K562 (cell line): Measurements from ENCODE around the gene ADCY9. TPM values are rescaled to one million over a fixed set of nuclear protein-coding genes. Genes with fewer than 3 reads are reported as not detected.

Experiments used
- ATAC-seq: fragments of 200-7000 bp; cut with Tn5 transposase; 3 replicates; pipeline ENCODE4 v1.9.1; 2020; ENCODE audit warnings: moderate library complexity
- BruUV-seq: library from RNA; stranded (reverse); fragments of 400-500 nt; replicated peaks from 2 replicates; lab custom pipeline; 2021; lab: Mats Ljungman, UMichigan
- CTCF ChIA-PET: fragments of 300-600 bp; formaldehyde crosslinking; extraction: SDS; loops from one replicate; lab custom pipeline; 2021; ENCODE audit warnings: low intra/inter-chr PET ratio; lab: Yijun Ruan, JAX
- POLR2A ChIA-PET: fragments of 300-600, 350-650 bp; sonication (Branson Sonifier 250); formaldehyde crosslinking; extraction: SDS; loops from one replicate; lab custom pipeline; 2021; ENCODE audit warnings: antibody characterized with exemption, inconsistent platforms; lab: Yijun Ruan, JAX
- DNase-seq, 4 experiments: peaks; one replicate each; pipeline versions ENCODE4 v3.0.0 to v3.0.0-alpha.2; 2011 to 2018; ENCODE audit warnings: low spot score in 3 of 4, mixed read lengths in 3 of 4; ENCODE audit errors: extremely low read depth in 1 of 4
- FAIRE-seq: peaks from 2 replicates; lab custom pipeline; 2011; peaks lifted over from hg19 to GRCh38; lab: Jason Lieb, UNC
- H2AFZ ChIP-seq: 2 replicates; pipeline ENCODE4 v1.6.0; 2011; ENCODE audit warnings: low read depth, low read length, control low read depth, inconsistent platforms
- H3K27ac ChIP-seq: fragments of 200-600 bp; 3 replicates; pipeline ENCODE4 v1.8.0; 2011; ENCODE audit warnings: low read depth, mild to moderate bottlenecking, control low read depth, inconsistent platforms, low read length, moderate library complexity, mixed read lengths; ENCODE audit errors: extremely low read depth
- H3K27me3 ChIP-seq, 2 experiments: fragments of 300-600 bp in 1 of 2; 2 replicates in 1 of 2; 3 replicates in 1 of 2; pipeline versions ENCODE4 v1.6.0 to v1.8.0; 2011; ENCODE audit warnings: inconsistent platforms in 2 of 2, low read length in 2 of 2, mild to moderate bottlenecking in 1 of 2, mixed read lengths in 1 of 2, moderate library complexity in 1 of 2; ENCODE audit not compliant: control insufficient read depth in 2 of 2, insufficient read depth in 2 of 2
- H3K36me3 ChIP-seq: fragments of 300-600 bp; 3 replicates; pipeline ENCODE4 v1.8.0; 2011; ENCODE audit warnings: mild to moderate bottlenecking, low read length, inconsistent platforms; ENCODE audit not compliant: control insufficient read depth, insufficient read depth
- H3K4me1 ChIP-seq, 2 experiments: fragments of 200-600 bp in 1 of 2; replicated peaks in 1 of 2; 2 replicates in 1 of 2; 3 replicates in 1 of 2; pipeline versions ENCODE4 v1.5.1 to v1.8.0; 2011; ENCODE audit warnings: inconsistent platforms in 2 of 2, low read length in 2 of 2, mild to moderate bottlenecking in 1 of 2, mixed read lengths in 1 of 2, moderate library complexity in 1 of 2; ENCODE audit not compliant: control insufficient read depth in 2 of 2, insufficient read depth in 2 of 2
- H3K4me2 ChIP-seq: 2 replicates; pipeline ENCODE4 v1.6.1; 2011; ENCODE audit warnings: low read length, control low read depth, inconsistent platforms, mixed read lengths; ENCODE audit not compliant: insufficient read depth
- H3K4me3 ChIP-seq: fragments of 200-600 bp; sonication (generic), shearing (Covaris generic); 2 replicates; pipeline ENCODE4 v1.5.1; 2016; ENCODE audit warnings: control low read depth, inconsistent platforms
- H3K79me2 ChIP-seq: fragments of 200-600 bp; 3 replicates; pipeline ENCODE4 v1.8.0; 2011; ENCODE audit warnings: low read length, inconsistent platforms; ENCODE audit not compliant: control insufficient read depth, insufficient read depth
- H3K9ac ChIP-seq, 2 experiments: 2 replicates each; pipeline versions ENCODE4 v1.6.0 to v1.6.1; 2011; ENCODE audit warnings: low read depth in 2 of 2, low read length in 2 of 2, control low read depth in 1 of 2, inconsistent platforms in 1 of 2, mild to moderate bottlenecking in 1 of 2, mixed read lengths in 1 of 2; ENCODE audit not compliant: insufficient read depth in 1 of 2
- H3K9me1 ChIP-seq: one replicate; pipeline ENCODE4 v1.6.0; 2011; ENCODE audit warnings: inconsistent platforms, mild to moderate bottlenecking, low read length, moderate library complexity; ENCODE audit not compliant: control insufficient read depth, insufficient read depth
- H3K9me3 ChIP-seq: replicated peaks from 2 replicates; pipeline ENCODE4 v1.5.1; 2011; ENCODE audit warnings: low read depth, low read length, inconsistent platforms; ENCODE audit not compliant: control insufficient read depth, insufficient read depth
- H4K20me1 ChIP-seq: replicated peaks from 2 replicates; pipeline ENCODE4 v1.6.1; 2011; ENCODE audit warnings: low read length, inconsistent platforms, mixed read lengths; ENCODE audit not compliant: control insufficient read depth, insufficient read depth
- BHLHE40 ChIP-seq: IDR thresholded peaks from 2 replicates; pipeline ENCODE4 v1.6.1; 2011; ENCODE audit warnings: low read length, improper control_type of control experiment
- CLOCK ChIP-seq: fragments of 250-450 bp; sonication (Bioruptor Pico); IDR thresholded peaks from 2 replicates; pipeline ENCODE4 v1.4.0; 2020; ENCODE audit warnings: mild to moderate bottlenecking, moderate library complexity, borderline replicate concordance
- HSF4 ChIP-seq: fragments of 250-450 bp; sonication (Bioruptor Pico); IDR thresholded peaks from 2 replicates; pipeline ENCODE4 v2.1.2; 2022; ENCODE audit warnings: mild to moderate bottlenecking, moderate library complexity, borderline replicate concordance
- U2AF1 ChIP-seq: fragments of 200-400 bp; formaldehyde crosslinking; optimal IDR thresholded peaks from 2 replicates; pipeline ENCODE3; 2017; ENCODE audit warnings: mild to moderate bottlenecking, low read depth, low read length, moderate library complexity
- ZNF644 ChIP-seq: fragments of 200-800 bp; sonication (Bioruptor generic); IDR thresholded peaks from 2 replicates; pipeline ENCODE4 v1.6.1; 2016; ENCODE audit warnings: low read depth, missing genetic modification characterization, missing compliant biosample characterization
- ZNF79 ChIP-seq: fragments of 250-450 bp; sonication (Bioruptor Pico); IDR thresholded peaks from 2 replicates; pipeline ENCODE4 v1.4.0; 2020; ENCODE audit warnings: low read depth, mild to moderate bottlenecking, moderate library complexity
- ZZZ3 ChIP-seq: fragments of 450-650 bp; IDR thresholded peaks from 2 replicates; pipeline ENCODE4 v1.6.1; 2016; ENCODE audit warnings: antibody characterized with exemption, mild to moderate bottlenecking, moderate library complexity
- WGBS: fragments of 100-300 bp; shearing (Covaris generic); methylation state at CpG from one replicate; pipeline ENCODE4 v1.1.6; 2016; ENCODE audit warnings: low coverage, mixed read lengths; ENCODE audit not compliant: insufficient coverage; ENCODE audit errors: missing lambda C conversion rate; 5-methylcytosine and 5-hydroxymethylcytosine counted together
- in situ Hi-C: fragments of 300-500 bp; cut with MboI; formaldehyde crosslinking; loops from 4 replicates; pipeline ENCODE4 v1.15.0; 2018; ENCODE audit warnings: inconsistent platforms, mixed read lengths
- intact Hi-C: fragments of 100-400 bp; cut with micrococcal nuclease; formaldehyde crosslinking; loops from 2 replicates; pipeline ENCODE4 v1.14.2; 2022
- polyA plus RNA-seq, 8 experiments: library from polyadenylated mRNA; depleted of rRNA in 4 of 8; stranded (reverse) in 5 of 8; unstranded in 3 of 8; fragments of >200 nt; fragmentation: Nextera tagmentation in 2 of 8; fragmentation: Illumina TruSeq in 1 of 8; extraction: Ambion mirVana in 2 of 8; extraction: Trizol in 1 of 8; gene quantifications; 2 replicates each; pipeline versions ENCODE4 v1.2.1 to v1.2.3, GENCODE V29; 2011 to 2014; ENCODE audit warnings: inconsistent platforms in 1 of 8, missing spikeins in 1 of 8
- total RNA-seq, 7 experiments: library from RNA; depleted of rRNA in 6 of 7; stranded (reverse); fragments of >200 nt in 6 of 7; fragmentation: Illumina TruSeq in 2 of 7; extraction: Trizol in 2 of 7; gene quantifications; 2 replicates each; pipeline versions ENCODE4 v1.2.1 to v1.2.3, GENCODE V29; 2011 to 2021; ENCODE audit warnings: low replicate concordance in 1 of 7

ADCY9 gene
- total and polyA plus RNA-seq, 9 of the 15 experiments (the other 6 are each of a cell fraction or from before 2014, with no cell fraction given), result 0.03 to 0.29 (median 0.17) TPM

DNA sequence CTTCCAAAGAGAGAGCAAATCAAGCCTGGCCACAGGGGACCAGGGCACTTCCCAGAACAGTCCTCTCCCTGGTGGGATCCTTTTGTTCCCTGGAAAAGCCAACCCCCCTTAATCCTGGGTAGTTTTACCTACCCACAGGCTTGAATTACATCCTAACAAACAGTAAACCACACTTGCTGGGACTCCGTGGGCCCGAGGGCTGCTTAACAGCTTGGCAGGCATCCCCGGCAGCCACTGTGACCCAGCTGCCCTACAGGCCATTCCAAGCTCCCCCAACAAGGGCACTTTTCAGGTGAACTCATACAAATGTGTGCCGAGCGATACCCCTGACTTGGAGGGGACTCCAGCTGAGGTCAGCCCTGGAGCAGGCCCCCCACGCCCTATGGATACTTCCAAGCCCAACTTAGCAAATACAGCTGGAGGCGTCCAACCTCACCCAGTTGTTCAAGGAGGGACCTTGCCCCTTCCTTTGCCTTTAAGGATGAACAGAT, 26.4 kb downstream of the ADCY9 start:
- Histone ChIP-seq H3K9me1 (no peaks in the 10 kb centered on the region), H3K4me2 (no peak overlapping the region), H3K79me2 (no peaks in the 10 kb centered on the region), H3K27ac (no peak overlapping the region), H3K36me3 (no peaks in the 10 kb centered on the region), H3K27me3 (peaks cover 35 to 57% of the 10 kb centered on the region in 2 experiments), H3K4me1 (no peaks in the 10 kb centered on the region), H2AFZ (no peak overlapping the region), H3K4me3 (no peak overlapping the region), H4K20me1 (no peaks in the 10 kb centered on the region), H3K9ac (no peak overlapping the region), H3K9me3 (no peaks in the 10 kb centered on the region)
- no TSS peak for BruUV-seq
- no peak for ATAC-seq
- ChIA-PET CTCF (no interaction called here), POLR2A (interaction anchor here (0.7 kb wide), 1 partner anchor 22 kb away, joined by 4 read pairs; no protein-coding TSS in a partner anchor)
- WGBS, result 0% methylated on average over 7 of the region's 7 CpGs
- in situ Hi-C loops, result no loop called here
- TF ChIP-seq CLOCK, result no peak
- no peak for TF ChIP-seq U2AF1
- TF ChIP-seq HSF4 (CRISPR knock-in tag), result no peak
- no peak for TF ChIP-seq BHLHE40
- TF ChIP-seq ZZZ3, result no peak
- no peak for TF ChIP-seq ZNF79
- no peak for TF ChIP-seq ZNF644 (tag)
- intact Hi-C loops, result no loop called here
- no peak for DNase-seq
- FAIRE-seq, result no peak
